ENCODE measurements around the gene SCLT1. TPM values are rescaled to one million over a fixed set of nuclear protein-coding genes. Genes with fewer than 3 reads are reported as not detected.
A peak's percentile ranks its signal among the peaks of the same experiment; 100 is the strongest.

Gene SCLT1
- polyA plus RNA-seq, 1 donor (not counting 4 experiments of a cell fraction or from before 2014, with no cell fraction given), result 5.8 TPM

GRCh38 chr4:129094347-129094746, 1.0 kb upstream of the SCLT1 start:
- DNase-seq (ENCODE audit: low read depth, low spot score) (no peak), FAIRE-seq (no peak)
- H2AFZ ChIP-seq (ENCODE audit: control insufficient read depth, low read length), result peak overlapping the region; percentile 72
- peaks cover 13% of the 10 kb centered on the region for H3K4me1 ChIP-seq (ENCODE audit: control insufficient read depth, extremely low read depth, insufficient read depth, low read length)
- peak overlapping the region; percentile 28 for H3K27ac ChIP-seq (ENCODE audit: control insufficient read depth, insufficient read depth, low read length)
- dilution Hi-C loops (cut with MboI; ENCODE audit: extremely low pct_ligation_motif_present, low sequenced_read_pairs), result no loop called here
- H3K9me1 ChIP-seq (ENCODE audit: control insufficient read depth, extremely low read depth, insufficient read depth, low read length), result no peaks in the 10 kb centered on the region
- peaks cover 35% of the 10 kb centered on the region for H3K79me2 ChIP-seq (ENCODE audit: control insufficient read depth, insufficient read depth, low read length)
- H3K4me2 ChIP-seq (ENCODE audit: control insufficient read depth, extremely low read depth, insufficient read depth, low read depth, low read length), result peak overlapping the region; percentile 91
- no peaks in the 10 kb centered on the region for H4K20me1 ChIP-seq (ENCODE audit: control insufficient read depth, extremely low read depth, insufficient read depth, low read length)
- H3K4me3 ChIP-seq (ENCODE audit: control insufficient read depth in 2 of 3, extremely low read depth in 1 of 3, insufficient read depth in 2 of 3, low read depth in 1 of 3, low read length in 3 of 3), result peak overlapping the region in 2 of 3 experiments; percentile 43 to 92
- no peak for TF ChIP-seq CTCF (optimal IDR thresholded peaks at IDR 0.05 in 1 of 3, IDR thresholded peaks at IDR 0.05 in 1 of 3, conservative IDR thresholded peaks at IDR 0.05 in 1 of 3; ENCODE audit: extremely low read depth in 1 of 3, insufficient read depth in 2 of 3, low read length in 3 of 3)
- no peaks in the 10 kb centered on the region for H3K27me3 ChIP-seq (ENCODE audit: control insufficient read depth, extremely low read depth, insufficient read depth, low read length)
- no peaks in the 10 kb centered on the region for H3K36me3 ChIP-seq (ENCODE audit: control insufficient read depth in 2 of 2, extremely low read depth in 1 of 2, insufficient read depth in 2 of 2, low read length in 2 of 2)
- H3K9ac ChIP-seq (ENCODE audit: control insufficient read depth, extremely low read depth, insufficient read depth, low read length), result no peak overlapping the region
- H3K9me3 ChIP-seq (ENCODE audit: control insufficient read depth, low read depth, low read length), result no peaks in the 10 kb centered on the region

DNA sequence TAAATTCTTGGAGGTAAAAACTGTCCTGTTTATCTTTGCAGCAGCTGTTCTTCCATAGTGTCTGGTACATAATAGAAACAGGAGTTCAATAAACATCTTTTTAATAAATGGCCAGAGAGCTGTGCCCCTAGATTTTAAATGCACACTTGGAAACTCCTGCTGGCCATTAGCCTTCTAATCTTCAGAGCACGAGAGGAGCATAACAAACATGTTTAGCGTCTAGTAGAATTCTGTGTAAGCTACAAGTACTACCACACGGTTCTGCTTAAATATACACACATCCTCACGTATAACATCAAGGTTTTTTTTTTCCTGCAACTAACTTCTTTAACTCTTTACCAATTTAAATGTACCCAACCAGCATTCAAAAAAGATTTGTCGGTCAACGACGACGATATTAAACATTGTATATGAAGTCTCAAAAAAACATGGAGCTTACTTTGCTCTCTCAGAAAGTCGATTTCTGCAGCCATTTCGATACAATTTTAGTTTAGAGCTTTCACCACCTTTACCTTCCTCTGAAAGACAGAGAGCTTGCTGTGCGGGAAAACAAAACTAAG, 628 bp downstream of the SCLT1 start:
- Histone ChIP-seq H3K27me3 (ENCODE audit: control insufficient read depth, extremely low read depth, insufficient read depth, low read length) (no peaks in the 10 kb centered on the region), H3K36me3 (ENCODE audit: control insufficient read depth in 2 of 2, extremely low read depth in 1 of 2, insufficient read depth in 2 of 2, low read length in 2 of 2) (no peaks in the 10 kb centered on the region), H3K9ac (ENCODE audit: control insufficient read depth, extremely low read depth, insufficient read depth, low read length) (peak overlapping the region; percentile 98), H3K4me2 (ENCODE audit: control insufficient read depth, extremely low read depth, insufficient read depth, low read depth, low read length) (peak overlapping the region; percentile 91), H3K9me3 (ENCODE audit: control insufficient read depth, low read depth, low read length) (no peaks in the 10 kb centered on the region), H3K9me1 (ENCODE audit: control insufficient read depth, extremely low read depth, insufficient read depth, low read length) (no peaks in the 10 kb centered on the region), H3K27ac (ENCODE audit: control insufficient read depth, insufficient read depth, low read length) (peak overlapping the region; percentile 87), H3K4me3 (ENCODE audit: control insufficient read depth in 2 of 3, extremely low read depth in 1 of 3, insufficient read depth in 2 of 3, low read depth in 1 of 3, low read length in 3 of 3) (peak overlapping the region; percentile 71 to 93 (median 92)), H4K20me1 (ENCODE audit: control insufficient read depth, extremely low read depth, insufficient read depth, low read length) (no peaks in the 10 kb centered on the region), H3K4me1 (ENCODE audit: control insufficient read depth, extremely low read depth, insufficient read depth, low read length) (peaks cover 13% of the 10 kb centered on the region), H3K79me2 (ENCODE audit: control insufficient read depth, insufficient read depth, low read length) (peaks cover 47% of the 10 kb centered on the region), H2AFZ (ENCODE audit: control insufficient read depth, low read length) (peak overlapping the region; percentile 97)
- TF ChIP-seq CTCF (optimal IDR thresholded peaks at IDR 0.05 in 1 of 3, IDR thresholded peaks at IDR 0.05 in 1 of 3, conservative IDR thresholded peaks at IDR 0.05 in 1 of 3; ENCODE audit: extremely low read depth in 1 of 3, insufficient read depth in 2 of 3, low read length in 3 of 3) (no peak), EZH2 (IDR thresholded peaks at IDR 0.05; ENCODE audit: low read length) (no peak)
- dilution Hi-C loops (cut with MboI; ENCODE audit: extremely low pct_ligation_motif_present, low sequenced_read_pairs), result no loop called here
- DNase-seq (ENCODE audit: low read depth, low spot score) (no peak), FAIRE-seq (peak; percentile 5)

All from keratinocyte (primary cell).